ENCODE results near the gene SUMO3.

The SUMO3 gene

GRCh38 chr21:44831227-44831860 lies 13.5 kb upstream of the SUMO3 start:
- in situ Hi-C loops (cut with HindIII; ENCODE audit: low sequenced_read_pairs), result no loop called here

DNA sequence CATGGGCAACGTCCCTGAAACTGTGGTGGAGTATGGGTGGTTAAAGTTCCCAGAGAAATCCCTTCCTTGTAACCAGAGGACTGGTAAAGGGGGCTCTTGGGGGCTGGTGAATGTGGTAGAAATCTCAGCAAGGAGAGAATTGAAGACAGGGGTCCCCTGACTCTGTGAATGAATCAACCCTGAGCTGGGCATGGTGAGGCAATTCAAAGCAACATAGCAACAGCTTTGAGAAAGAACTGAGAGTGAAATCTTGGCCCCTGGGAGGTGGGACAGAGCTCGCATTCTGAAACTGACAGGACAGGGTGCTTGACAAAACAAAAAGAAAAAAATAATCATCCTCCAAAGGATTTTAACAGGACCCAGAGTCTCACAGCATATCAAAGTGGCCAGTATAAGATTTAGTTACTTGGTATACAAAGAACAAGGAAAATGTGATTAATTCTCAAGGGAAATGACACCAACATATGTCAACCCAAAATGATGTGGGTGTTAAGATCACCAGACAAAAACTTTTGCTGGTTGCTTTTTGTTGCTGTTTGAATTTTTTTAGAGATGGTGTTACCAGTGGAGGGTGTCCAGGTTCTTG lies 11.7 kb upstream of the SUMO3 start:
- in situ Hi-C loops (cut with HindIII; ENCODE audit: low sequenced_read_pairs), result no loop called here

GRCh38 chr21:44828362-44829056 lies 10.6 kb upstream of the SUMO3 start:
- in situ Hi-C loops (cut with HindIII; ENCODE audit: low sequenced_read_pairs), result no loop called here

DNA sequence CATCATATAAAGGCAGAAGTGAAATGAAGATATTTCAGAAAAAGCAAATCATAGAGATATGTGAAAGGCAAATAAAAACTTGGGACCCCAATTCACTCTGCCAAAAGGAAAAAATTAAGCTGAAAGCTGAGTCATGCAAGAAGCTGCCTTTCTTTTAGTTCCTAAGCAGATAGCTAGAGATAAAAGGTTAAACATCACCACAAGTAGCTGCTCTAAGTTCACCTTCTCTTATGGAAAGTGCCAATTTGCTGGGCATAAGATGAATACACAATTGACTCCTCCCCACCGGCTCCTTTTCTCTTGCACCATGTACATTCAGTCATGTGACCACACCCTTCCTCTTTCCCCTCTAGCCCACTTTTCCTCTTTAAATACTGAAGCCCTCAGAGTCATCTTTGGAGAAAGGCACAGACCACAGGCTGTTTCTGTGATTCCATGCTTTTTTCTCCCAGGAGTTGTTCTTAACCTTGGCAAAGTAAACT lies 5.4 kb upstream of the SUMO3 start:
- in situ Hi-C loops (cut with HindIII; ENCODE audit: low sequenced_read_pairs), result no loop called here

DNA sequence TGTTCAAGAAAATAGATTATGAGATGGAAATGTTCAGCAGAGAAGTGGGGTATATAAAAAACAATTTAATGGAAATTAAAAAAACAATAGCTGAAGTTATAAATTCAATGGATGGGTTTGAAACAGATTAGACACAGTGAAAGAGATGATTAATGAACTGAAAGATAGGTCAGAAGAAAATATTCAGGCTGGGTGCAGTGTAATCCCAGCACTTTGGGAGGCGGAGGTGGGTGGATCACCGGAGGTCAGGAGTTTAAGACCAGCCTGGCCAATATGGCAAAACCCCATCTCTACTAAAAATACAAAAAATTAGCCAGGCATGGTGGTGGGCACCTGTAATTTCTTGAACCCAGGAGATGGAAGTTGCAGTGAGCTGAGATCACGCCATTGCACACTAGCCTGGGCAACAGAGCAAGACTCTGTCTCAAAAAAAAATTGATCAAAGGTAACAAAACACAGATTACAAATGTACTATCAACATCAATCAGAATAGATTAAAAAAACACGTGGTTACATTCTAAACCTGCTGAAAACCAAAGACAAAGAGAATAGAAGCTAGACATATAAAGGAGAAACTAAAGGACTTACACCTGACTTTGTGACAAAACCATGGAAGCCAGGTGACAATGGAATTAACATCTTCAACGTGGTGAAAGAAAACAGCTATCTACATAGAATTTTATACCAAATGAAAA lies 4.8 kb upstream of the SUMO3 start:
- in situ Hi-C loops (cut with HindIII; ENCODE audit: low sequenced_read_pairs), result no loop called here

DNA sequence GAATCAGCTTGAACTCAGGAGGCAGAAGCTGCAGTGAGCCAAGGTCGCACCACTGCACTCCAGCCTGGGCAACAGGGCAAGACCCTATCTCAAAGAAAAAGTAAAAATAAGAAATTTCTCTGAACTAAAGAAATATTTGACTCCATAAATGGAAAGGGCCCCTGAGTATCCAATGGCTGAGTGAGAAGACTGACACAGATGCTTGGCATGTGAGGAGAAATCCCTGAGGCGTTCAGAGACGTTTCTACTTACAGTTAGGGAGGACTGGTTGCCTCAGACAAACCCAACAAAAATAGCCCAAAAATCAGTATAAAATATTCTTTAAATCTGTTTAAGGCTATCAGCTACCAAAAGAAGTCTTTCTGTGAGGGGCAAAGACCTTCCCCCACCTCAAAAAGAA lies 3.0 kb upstream of the SUMO3 start:
- in situ Hi-C loops (cut with HindIII; ENCODE audit: low sequenced_read_pairs), result no loop called here

DNA sequence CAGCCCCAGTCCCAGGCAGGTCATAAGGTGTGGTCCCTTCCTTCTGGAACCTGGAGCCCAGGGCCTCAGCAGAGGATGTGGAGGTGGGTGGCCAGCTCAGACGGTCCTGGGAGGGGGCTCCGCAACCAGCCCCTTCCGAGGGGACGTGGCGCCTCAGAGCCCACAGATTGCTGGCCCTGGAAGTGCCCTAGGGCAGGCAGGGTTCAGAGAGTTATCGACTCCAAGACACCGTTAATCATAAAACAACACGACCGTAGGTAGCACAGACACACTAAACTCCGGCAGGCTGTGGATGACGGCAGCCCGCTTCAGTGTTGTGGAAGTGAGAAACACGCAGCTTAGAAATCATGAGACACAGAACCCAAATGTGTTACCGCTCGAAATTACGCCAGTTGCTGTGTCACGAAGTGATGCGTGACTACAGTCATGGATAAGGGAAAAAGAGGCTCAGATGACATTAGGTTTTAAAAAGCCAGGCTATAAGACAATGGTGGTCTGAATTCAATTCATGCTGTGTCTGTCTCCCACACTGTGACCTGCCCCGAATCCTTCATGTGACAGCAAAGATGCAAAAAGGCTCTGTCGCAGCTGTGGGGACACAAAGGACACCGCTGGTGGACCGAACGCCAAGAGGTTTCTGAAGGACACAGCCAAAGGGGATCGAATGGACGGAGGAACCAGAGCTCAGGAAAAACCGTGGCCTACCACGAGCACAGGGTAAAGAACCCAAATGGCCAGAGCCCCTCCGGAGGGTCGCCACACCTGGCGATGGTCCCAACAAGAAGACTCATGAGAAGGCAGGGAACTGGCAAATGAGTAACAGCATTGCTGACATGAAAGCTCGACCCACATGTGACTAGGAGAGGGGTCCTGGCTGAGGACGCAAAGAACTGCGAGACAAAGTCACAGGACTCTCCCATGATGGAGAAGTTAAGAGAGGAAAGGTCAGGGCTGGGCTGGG lies 1.7 kb upstream of the SUMO3 start:
- in situ Hi-C loops (cut with HindIII; ENCODE audit: low sequenced_read_pairs), result no loop called here

DNA sequence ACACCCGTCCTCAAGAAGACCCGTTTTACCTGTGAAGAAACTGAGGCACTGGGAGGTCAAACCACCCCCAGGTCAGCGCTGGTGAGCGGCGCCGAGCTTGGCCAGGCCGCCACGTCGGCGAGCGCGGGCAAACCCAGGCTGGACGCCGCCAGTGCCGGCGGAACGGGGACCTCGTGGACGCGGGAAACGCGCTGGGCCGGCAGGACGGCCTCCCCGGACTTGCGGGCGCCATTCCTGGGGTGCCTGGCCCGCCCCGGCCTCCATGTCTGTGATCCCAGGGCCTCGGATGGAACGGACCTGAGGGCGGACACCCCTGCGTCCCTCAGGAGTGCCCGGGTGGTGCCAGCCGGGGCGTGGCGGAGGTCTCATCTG lies 764 bp upstream of the SUMO3 start:
- in situ Hi-C loops (cut with HindIII; ENCODE audit: low sequenced_read_pairs), result no loop called here

DNA sequence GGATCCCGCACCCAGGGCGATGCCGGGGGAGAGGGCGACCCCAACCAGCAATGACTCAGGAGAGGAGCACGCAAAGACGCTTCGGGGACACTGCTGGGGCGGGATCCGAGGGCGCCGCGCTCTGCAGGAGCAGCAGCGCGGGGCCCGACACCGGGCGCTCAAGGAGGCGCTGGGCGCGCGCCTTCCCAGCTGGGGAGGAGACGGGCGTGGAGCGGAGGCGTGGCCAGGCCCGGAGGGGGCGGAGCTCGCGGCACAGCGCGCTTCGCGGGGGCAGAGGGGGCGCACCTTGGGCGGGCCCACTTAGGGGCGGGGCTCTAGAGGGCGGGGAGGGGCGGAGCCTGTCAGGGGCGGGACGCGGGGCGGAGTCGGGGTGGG lies 369 bp downstream of the SUMO3 start:
- in situ Hi-C loops (cut with HindIII; ENCODE audit: low sequenced_read_pairs), result no loop called here

DNA sequence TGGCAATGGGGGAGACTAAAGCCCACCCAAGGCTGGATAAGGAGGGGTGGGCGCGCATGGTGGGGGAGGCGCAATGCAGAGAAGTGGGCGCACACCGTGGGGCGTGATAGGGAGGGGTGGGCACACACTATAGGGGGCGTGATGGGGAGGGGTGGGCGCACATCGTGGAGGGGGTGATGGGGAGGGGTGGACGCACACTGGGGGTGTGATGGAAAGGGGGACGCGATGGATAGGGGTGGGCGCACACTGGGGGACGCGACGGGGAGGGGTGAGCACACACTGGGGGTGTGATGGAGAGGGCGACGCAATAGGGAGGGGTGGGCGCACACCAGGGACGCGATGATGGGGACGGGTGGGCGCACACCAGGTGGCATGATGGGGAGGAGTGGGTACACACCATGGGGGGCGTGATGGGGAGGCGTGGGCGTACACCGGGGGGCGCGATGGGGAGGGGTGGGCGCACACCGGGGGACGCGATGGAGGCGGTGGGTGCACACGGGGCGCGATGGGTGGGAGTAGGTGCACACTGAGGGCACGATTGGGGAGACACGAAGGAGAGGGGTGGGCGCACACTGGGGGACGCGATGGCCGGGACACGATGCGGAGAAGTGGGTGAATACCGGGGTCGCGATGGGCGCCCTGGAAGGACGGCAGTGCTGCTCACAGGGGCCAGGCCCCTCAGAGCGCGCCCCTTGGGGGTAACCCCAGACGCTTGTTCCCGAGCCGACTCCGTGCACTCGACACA lies 929 bp downstream of the SUMO3 start:
- in situ Hi-C loops (cut with HindIII; ENCODE audit: low sequenced_read_pairs), result no loop called here

DNA sequence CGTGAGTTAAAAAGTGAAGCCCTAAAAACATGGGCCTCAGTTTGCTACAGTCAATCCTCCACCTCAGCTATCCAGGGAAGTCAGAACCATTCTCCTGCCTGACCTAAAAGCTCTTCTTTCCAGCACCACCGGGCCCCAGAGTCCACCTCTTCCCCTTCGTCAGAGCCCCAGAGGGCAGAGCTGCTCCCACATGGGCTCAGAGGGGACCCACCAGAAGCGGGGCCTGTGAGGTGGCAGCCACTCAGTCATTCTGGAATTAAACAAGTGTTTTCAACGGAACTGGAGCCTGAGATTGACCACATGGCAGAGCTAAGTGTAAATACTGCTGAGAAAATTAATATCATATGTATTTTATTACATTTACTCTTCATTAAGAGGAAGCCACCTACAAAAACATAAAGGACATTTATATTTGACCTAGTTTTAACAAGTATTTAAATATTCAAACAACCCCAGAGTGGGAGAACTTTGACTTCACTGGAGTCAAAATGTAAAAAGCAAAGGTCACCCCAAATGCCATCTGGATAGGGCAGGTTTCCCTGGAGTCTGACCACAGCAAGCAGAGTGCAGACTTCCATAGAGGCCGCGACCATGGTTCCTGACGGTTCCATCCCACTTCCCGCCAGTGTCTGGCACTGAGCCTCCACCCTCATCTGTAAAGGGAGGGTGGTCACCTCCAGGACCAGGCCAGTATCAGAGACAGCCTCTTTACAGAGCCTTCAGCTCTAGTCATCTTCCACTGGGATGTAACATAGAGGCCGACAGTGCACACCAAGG lies 1.8 kb downstream of the SUMO3 start:
- in situ Hi-C loops (cut with HindIII; ENCODE audit: low sequenced_read_pairs), result no loop called here

- in situ Hi-C loops (cut with HindIII; ENCODE audit: low sequenced_read_pairs), result no loop called here
These were observed 2.6 kb downstream of the SUMO3 start for GRCh38 chr21:44815225-44815624.

GRCh38 chr21:44814498-44815023 lies 3.3 kb downstream of the SUMO3 start:
- in situ Hi-C loops (cut with HindIII; ENCODE audit: low sequenced_read_pairs), result no loop called here

- in situ Hi-C loops (cut with HindIII; ENCODE audit: low sequenced_read_pairs), result no loop called here
These were observed 4.1 kb downstream of the SUMO3 start for GRCh38 chr21:44813727-44814126.

- in situ Hi-C loops (cut with HindIII; ENCODE audit: low sequenced_read_pairs), result no loop called here
These were observed 4.7 kb downstream of the SUMO3 start for GRCh38 chr21:44813149-44813548.

DNA sequence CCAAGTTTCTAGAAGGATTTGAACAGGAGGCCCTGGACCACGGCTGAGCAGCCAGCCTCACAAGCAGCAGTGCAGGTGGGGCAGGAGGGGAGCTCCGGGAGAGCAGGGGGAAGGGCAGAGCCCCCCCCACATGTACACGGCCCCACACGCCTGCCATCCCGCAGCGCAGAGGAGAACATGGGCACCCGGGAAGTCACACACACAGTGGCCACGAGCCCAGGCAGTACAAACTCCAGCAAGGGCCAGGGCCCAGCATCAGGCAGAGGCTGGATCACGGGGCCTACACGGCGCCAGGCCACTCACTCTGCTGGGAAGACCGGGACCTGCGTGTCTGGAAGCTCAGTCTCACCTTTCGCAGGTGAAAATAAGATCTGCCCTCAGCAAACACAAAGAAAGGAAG lies 5.2 kb downstream of the SUMO3 start:
- in situ Hi-C loops (cut with HindIII; ENCODE audit: low sequenced_read_pairs), result no loop called here

GRCh38 chr21:44810779-44811178 lies 7.1 kb downstream of the SUMO3 start:
- in situ Hi-C loops (cut with HindIII; ENCODE audit: low sequenced_read_pairs), result no loop called here

- in situ Hi-C loops (cut with HindIII; ENCODE audit: low sequenced_read_pairs), result loop anchor here (10.0 kb wide), 1 partner anchor 301 kb away; no protein-coding TSS in a partner anchor
These were observed 12.0 kb downstream of the SUMO3 start for GRCh38 chr21:44805859-44806258.

GRCh38 chr21:44805226-44805625 lies 12.6 kb downstream of the SUMO3 start:
- in situ Hi-C loops (cut with HindIII; ENCODE audit: low sequenced_read_pairs), result loop anchor here (10.0 kb wide), 1 partner anchor 300 kb away; no protein-coding TSS in a partner anchor

Data from DLD1 (cell line).